ENCODE measurements around the gene PHETA2. TPM values are rescaled to one million over a fixed set of nuclear protein-coding genes. Genes with fewer than 3 reads are reported as not detected.

Gene PHETA2
- total RNA-seq, 1 experiment from 2014 or later: 1.3 TPM

- BruUV-seq (replicated peaks): no TSS peak
- H3K4me1 Mint-ChIP-seq (ENCODE audit: low read depth, unreplicated experiment): no peaks in the 10 kb centered on the region
- no peak for TF ChIP-seq CTCF (IDR thresholded peaks at IDR 0.05; ENCODE audit: unreplicated experiment)
- H3K27ac Mint-ChIP-seq (ENCODE audit: unreplicated experiment): no peak overlapping the region
- intact Hi-C loops (cut with micrococcal nuclease; ENCODE audit: unreplicated experiment): no loop called here
- H3K36me3 Mint-ChIP-seq (ENCODE audit: insufficient read depth, unreplicated experiment): peaks cover 11% of the 10 kb centered on the region
- peaks cover 9% of the 10 kb centered on the region for H3K9me3 Mint-ChIP-seq (ENCODE audit: low read depth, unreplicated experiment)
- CTCF ChIA-PET: interaction anchor here (0.6 kb wide), 1 partner anchor 407 kb away, joined by 3 read pairs; no protein-coding TSS in a partner anchor
- H3K4me3 Mint-ChIP-seq (ENCODE audit: low read depth, unreplicated experiment): no peak overlapping the region
- H3K27me3 Mint-ChIP-seq (ENCODE audit: unreplicated experiment): no peaks in the 10 kb centered on the region
- DNase-seq: no peak
Measured at GRCh38 chr22:42062506-42063170, 11.4 kb upstream of the PHETA2 start.

GRCh38 chr22:42064629-42065028, 9.4 kb upstream of the PHETA2 start:
- no peak for DNase-seq
- Mint-ChIP-seq H3K36me3 (ENCODE audit: insufficient read depth, unreplicated experiment) (peaks cover 4% of the 10 kb centered on the region), H3K4me3 (ENCODE audit: low read depth, unreplicated experiment) (no peak overlapping the region), H3K27ac (ENCODE audit: unreplicated experiment) (no peak overlapping the region), H3K27me3 (ENCODE audit: unreplicated experiment) (no peaks in the 10 kb centered on the region), H3K4me1 (ENCODE audit: low read depth, unreplicated experiment) (no peaks in the 10 kb centered on the region), H3K9me3 (ENCODE audit: low read depth, unreplicated experiment) (no peaks in the 10 kb centered on the region)
- intact Hi-C loops (cut with micrococcal nuclease; ENCODE audit: unreplicated experiment): no loop called here
- CTCF ChIA-PET: no interaction called here
- no peak for TF ChIP-seq CTCF (IDR thresholded peaks at IDR 0.05; ENCODE audit: unreplicated experiment)
- BruUV-seq (replicated peaks): no TSS peak

DNA sequence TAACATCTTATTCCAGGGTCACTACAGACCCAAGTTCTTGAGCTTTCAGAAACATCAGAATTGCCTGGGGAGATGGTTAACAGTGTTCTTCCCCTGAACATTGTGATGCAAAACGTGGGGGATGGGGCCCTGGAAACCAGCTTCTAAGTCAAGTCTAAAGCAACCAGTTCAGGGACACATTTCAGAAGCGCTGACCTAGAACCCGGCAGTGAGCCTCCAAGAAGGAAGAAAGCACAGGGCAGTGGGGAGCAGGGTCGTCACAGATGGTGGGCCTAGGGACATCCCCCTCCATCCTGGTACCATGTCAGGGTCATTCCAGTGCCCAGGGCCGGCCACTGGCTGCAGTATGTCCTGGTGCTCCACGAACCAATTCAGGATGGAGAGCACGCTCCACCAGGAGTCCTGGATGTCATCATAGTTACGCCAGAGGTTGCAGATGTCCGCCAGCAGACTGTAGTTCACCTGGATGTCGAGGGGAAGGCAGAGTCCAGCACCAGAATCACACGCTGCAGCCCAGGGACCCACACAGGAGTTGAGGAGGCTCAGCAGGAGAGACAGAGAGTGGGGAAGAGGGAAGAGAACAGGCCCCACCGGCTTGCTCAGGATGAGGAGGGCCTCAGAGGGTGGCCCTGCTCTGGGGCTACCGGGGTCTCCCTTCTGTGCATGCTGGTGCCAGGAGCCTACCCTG, 8.5 kb upstream of the PHETA2 start:
- H3K9me3 Mint-ChIP-seq (ENCODE audit: low read depth, unreplicated experiment): no peaks in the 10 kb centered on the region
- no peak overlapping the region for H3K27ac Mint-ChIP-seq (ENCODE audit: unreplicated experiment)
- TF ChIP-seq CTCF (IDR thresholded peaks at IDR 0.05; ENCODE audit: unreplicated experiment): no peak
- H3K27me3 Mint-ChIP-seq (ENCODE audit: unreplicated experiment): no peaks in the 10 kb centered on the region
- H3K4me3 Mint-ChIP-seq (ENCODE audit: low read depth, unreplicated experiment): no peak overlapping the region
- H3K36me3 Mint-ChIP-seq (ENCODE audit: insufficient read depth, unreplicated experiment): peaks cover 10% of the 10 kb centered on the region
- no TSS peak for BruUV-seq (replicated peaks)
- DNase-seq: no peak
- no peaks in the 10 kb centered on the region for H3K4me1 Mint-ChIP-seq (ENCODE audit: low read depth, unreplicated experiment)
- intact Hi-C loops (cut with micrococcal nuclease; ENCODE audit: unreplicated experiment): no loop called here
- CTCF ChIA-PET: interaction anchor here (0.6 kb wide), 1 partner anchor 64 kb away, joined by 5 read pairs; no protein-coding TSS in a partner anchor

DNA sequence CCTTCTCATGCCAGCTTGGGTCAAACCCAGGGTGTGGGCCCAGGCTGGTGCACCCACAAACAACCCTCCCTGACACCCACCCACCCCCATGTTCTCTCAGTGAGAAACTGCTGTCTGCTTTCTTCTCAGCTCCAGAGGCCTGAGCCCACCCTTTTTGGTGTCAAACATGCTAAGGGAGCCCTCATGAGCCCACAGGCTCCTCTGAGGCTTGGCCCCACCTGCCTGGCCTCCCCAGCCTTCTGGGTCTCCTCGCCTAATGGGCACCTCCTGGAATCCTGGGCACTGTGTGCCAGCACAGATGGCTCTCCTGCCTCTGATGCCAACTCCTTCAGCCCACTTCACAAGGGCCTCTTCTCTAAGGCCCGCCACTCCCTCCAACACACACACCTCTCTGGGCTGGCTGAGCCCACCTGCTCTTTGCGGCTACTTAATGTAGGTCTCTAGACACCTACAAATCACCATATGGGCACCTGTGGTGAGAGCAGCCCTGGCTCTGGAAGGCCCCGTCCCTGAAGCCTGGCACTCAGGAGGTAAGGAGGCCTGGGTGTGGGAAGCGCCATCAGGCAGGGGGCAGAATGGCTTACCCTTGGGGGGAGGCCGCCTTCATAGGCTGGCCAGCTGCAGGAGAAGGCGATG, 7.8 kb upstream of the PHETA2 start:
- Mint-ChIP-seq H3K36me3 (ENCODE audit: insufficient read depth, unreplicated experiment) (peaks cover 16% of the 10 kb centered on the region), H3K4me1 (ENCODE audit: low read depth, unreplicated experiment) (no peaks in the 10 kb centered on the region), H3K27me3 (ENCODE audit: unreplicated experiment) (no peaks in the 10 kb centered on the region), H3K9me3 (ENCODE audit: low read depth, unreplicated experiment) (no peaks in the 10 kb centered on the region), H3K4me3 (ENCODE audit: low read depth, unreplicated experiment) (no peak overlapping the region), H3K27ac (ENCODE audit: unreplicated experiment) (no peak overlapping the region)
- BruUV-seq (replicated peaks): no TSS peak
- intact Hi-C loops (cut with micrococcal nuclease; ENCODE audit: unreplicated experiment): no loop called here
- DNase-seq: no peak
- no peak for TF ChIP-seq CTCF (IDR thresholded peaks at IDR 0.05; ENCODE audit: unreplicated experiment)
- CTCF ChIA-PET: interaction anchor here (0.6 kb wide), 1 partner anchor 64 kb away, joined by 5 read pairs; no protein-coding TSS in a partner anchor

Data from Calu3 (cell line).